Measurements from ENCODE around the gene ESR1. TPM values are rescaled to one million over a fixed set of nuclear protein-coding genes. Genes with fewer than 3 reads are reported as not detected.

ESR1 gene
- polyA plus RNA-seq, 3 donors, result 0.12 to 0.24 (median 0.23) TPM

DNA sequence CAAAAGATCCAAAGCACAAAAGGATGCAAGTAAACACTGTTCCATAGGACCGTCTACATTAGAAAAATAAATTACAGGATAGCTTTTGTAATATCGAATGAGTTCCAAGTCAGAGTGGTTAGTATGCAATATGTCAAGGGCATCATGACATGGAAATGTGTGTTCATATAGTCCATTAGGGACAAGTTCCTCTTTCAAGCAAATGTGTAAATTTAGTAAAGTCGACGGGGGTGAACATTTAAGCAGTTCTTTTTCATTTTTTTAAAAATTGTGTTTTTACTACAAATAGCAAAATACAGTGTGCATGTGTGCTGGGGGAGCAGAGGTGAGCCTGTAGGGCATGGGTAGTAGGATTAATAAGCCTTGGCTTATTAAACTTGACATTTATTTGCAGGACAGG, 359.0 kb downstream of the ESR1 start:
- no peak overlapping the region for H3K27ac Mint-ChIP-seq
- Histone ChIP-seq H3K9ac (ENCODE audit: insufficient read depth, low read length, poor library complexity, severe bottlenecking) (no peak overlapping the region), H3K36me3 (replicated peaks in 1 of 2; ENCODE audit: control insufficient read depth in 1 of 2, insufficient read depth in 2 of 2, low read length in 2 of 2) (peaks cover 5 to 24% of the 10 kb centered on the region in 2 donors)

DNA sequence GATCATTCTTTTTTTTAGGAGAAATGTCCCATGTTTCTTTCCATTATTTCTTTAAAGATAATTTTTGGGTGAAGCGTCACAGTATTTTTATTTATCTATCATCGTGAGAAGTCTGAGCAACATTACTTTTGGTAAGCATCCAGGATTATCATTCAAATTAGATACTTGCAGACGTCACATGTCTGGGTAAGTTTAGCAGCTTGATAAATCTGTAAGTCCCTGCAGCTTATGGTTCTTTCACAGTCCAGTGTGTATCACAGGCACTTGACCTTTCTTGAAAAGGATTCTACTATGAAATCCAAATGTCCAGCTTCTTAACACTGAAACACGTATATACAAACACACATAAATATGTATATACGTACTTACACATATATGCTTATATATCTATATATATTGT, 359.4 kb downstream of the ESR1 start:
- Mint-ChIP-seq H3K4me3 (no peak overlapping the region), H3K36me3 (peaks cover 44 to 46% of the 10 kb centered on the region in 2 donors), H3K9me3 (peaks cover 0 to 1% (median 0%) of the 10 kb centered on the region in 7 donors), H3K4me1 (peaks cover 3% of the 10 kb centered on the region), H3K27ac (no peak overlapping the region), H3K27me3 (ENCODE audit: low read depth in 3 of 3) (peaks cover 0 to 1% (median 0%) of the 10 kb centered on the region in 3 donors)
- H3K4me2 ChIP-seq (replicated peaks; ENCODE audit: extremely low read depth, low read length, poor library complexity, severe bottlenecking), result no peak overlapping the region
- H3K36me3 ChIP-seq (replicated peaks in 1 of 2; ENCODE audit: control insufficient read depth in 1 of 2, insufficient read depth in 2 of 2, low read length in 2 of 2), result peaks cover 5 to 27% of the 10 kb centered on the region in 2 donors
- H3K4me3 ChIP-seq (replicated peaks in 1 of 3; ENCODE audit: low read depth in 2 of 3, low read length in 3 of 3), result no peak overlapping the region
- H3K4me1 ChIP-seq (ENCODE audit: control insufficient read depth in 1 of 2, insufficient read depth in 2 of 2, low read length in 2 of 2), result no peaks in the 10 kb centered on the region
- no peaks in the 10 kb centered on the region for H4K20me1 ChIP-seq (ENCODE audit: insufficient read depth, low read length)
- TF ChIP-seq, protein P1, sequence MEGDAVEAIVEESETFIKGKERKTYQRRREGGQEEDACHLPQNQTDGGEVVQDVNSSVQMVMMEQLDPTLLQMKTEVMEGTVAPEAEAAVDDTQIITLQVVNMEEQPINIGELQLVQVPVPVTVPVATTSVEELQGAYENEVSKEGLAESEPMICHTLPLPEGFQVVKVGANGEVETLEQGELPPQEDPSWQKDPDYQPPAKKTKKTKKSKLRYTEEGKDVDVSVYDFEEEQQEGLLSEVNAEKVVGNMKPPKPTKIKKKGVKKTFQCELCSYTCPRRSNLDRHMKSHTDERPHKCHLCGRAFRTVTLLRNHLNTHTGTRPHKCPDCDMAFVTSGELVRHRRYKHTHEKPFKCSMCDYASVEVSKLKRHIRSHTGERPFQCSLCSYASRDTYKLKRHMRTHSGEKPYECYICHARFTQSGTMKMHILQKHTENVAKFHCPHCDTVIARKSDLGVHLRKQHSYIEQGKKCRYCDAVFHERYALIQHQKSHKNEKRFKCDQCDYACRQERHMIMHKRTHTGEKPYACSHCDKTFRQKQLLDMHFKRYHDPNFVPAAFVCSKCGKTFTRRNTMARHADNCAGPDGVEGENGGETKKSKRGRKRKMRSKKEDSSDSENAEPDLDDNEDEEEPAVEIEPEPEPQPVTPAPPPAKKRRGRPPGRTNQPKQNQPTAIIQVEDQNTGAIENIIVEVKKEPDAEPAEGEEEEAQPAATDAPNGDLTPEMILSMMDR (IDR thresholded peaks at IDR 0.05), result no peak
- H3K9me3 ChIP-seq (replicated peaks in 1 of 2; ENCODE audit: control insufficient read depth in 1 of 2, insufficient read depth in 1 of 2, low read length in 2 of 2), result no peaks in the 10 kb centered on the region
- 100% methylated on average over 1 of the region's 5 CpGs for WGBS (ENCODE audit: insufficient coverage)
- H3K9ac ChIP-seq (ENCODE audit: insufficient read depth, low read length, poor library complexity, severe bottlenecking), result no peak overlapping the region
- intact Hi-C loops (cut with micrococcal nuclease), result no loop called here
- H2AFZ ChIP-seq (ENCODE audit: insufficient read depth, low read depth, low read length, poor library complexity, severe bottlenecking), result no peak overlapping the region
- no peaks in the 10 kb centered on the region for H3K27me3 ChIP-seq (ENCODE audit: control insufficient read depth in 2 of 2, insufficient read depth in 2 of 2, low read length in 2 of 2)
- DNase-seq, result no peak
- no peak overlapping the region for H3K27ac ChIP-seq (ENCODE audit: low read depth in 1 of 2, low read length in 2 of 2)
- H3K79me2 ChIP-seq (ENCODE audit: insufficient read depth, low read length), result no peaks in the 10 kb centered on the region

More for the DNA sequence above, 359.0 kb downstream of the ESR1 start:
- no peaks in the 10 kb centered on the region for H3K4me1 ChIP-seq (ENCODE audit: control insufficient read depth in 1 of 2, insufficient read depth in 2 of 2, low read length in 2 of 2)
- H4K20me1 ChIP-seq (ENCODE audit: insufficient read depth, low read length), result no peaks in the 10 kb centered on the region
- H3K36me3 Mint-ChIP-seq, result peaks cover 43 to 44% of the 10 kb centered on the region in 2 donors
- 17% methylated on average over 1 of the region's 4 CpGs for WGBS (ENCODE audit: insufficient coverage)
- no peak overlapping the region for H3K4me3 ChIP-seq (replicated peaks in 1 of 3; ENCODE audit: low read depth in 2 of 3, low read length in 3 of 3)
- H2AFZ ChIP-seq (ENCODE audit: insufficient read depth, low read depth, low read length, poor library complexity, severe bottlenecking), result no peak overlapping the region
- no peak overlapping the region for H3K27ac ChIP-seq (ENCODE audit: low read depth in 1 of 2, low read length in 2 of 2)
- no peaks in the 10 kb centered on the region for H3K79me2 ChIP-seq (ENCODE audit: insufficient read depth, low read length)
- peaks cover 3% of the 10 kb centered on the region for H3K4me1 Mint-ChIP-seq
- intact Hi-C loops (cut with micrococcal nuclease), result no loop called here
- H3K27me3 ChIP-seq (ENCODE audit: control insufficient read depth in 2 of 2, insufficient read depth in 2 of 2, low read length in 2 of 2), result no peaks in the 10 kb centered on the region
- DNase-seq, result no peak
- H3K27me3 Mint-ChIP-seq (ENCODE audit: low read depth in 3 of 3), result peaks cover 0 to 1% (median 0%) of the 10 kb centered on the region in 3 donors
- TF ChIP-seq, protein P1 (IDR thresholded peaks at IDR 0.05), result no peak
- no peaks in the 10 kb centered on the region for H3K9me3 ChIP-seq (replicated peaks in 1 of 2; ENCODE audit: control insufficient read depth in 1 of 2, insufficient read depth in 1 of 2, low read length in 2 of 2)
- peaks cover 0 to 1% (median 0%) of the 10 kb centered on the region in 7 donors for H3K9me3 Mint-ChIP-seq
- no peak overlapping the region for H3K4me3 Mint-ChIP-seq
- no peak overlapping the region for H3K4me2 ChIP-seq (replicated peaks; ENCODE audit: extremely low read depth, low read length, poor library complexity, severe bottlenecking)

All from CD14-positive monocyte (primary cell).